Osteoblast (primary cell): Measurements from ENCODE around the gene NBL1. TPM values are rescaled to one million over a fixed set of nuclear protein-coding genes. Genes with fewer than 3 reads are reported as not detected.

Experiments used
- DNase-seq: peaks from one replicate; pipeline ENCODE4 v3.0.0; 2011; ENCODE audit warnings: low spot score, mixed read lengths; ENCODE audit not compliant: insufficient read length; ENCODE audit errors: missing footprints
- H2AFZ ChIP-seq: 2 replicates; pipeline ENCODE4 v1.6.0; 2011; ENCODE audit warnings: mild to moderate bottlenecking, low read length
- H3K27ac ChIP-seq: 2 replicates; pipeline ENCODE4 v1.5.1; 2011; ENCODE audit warnings: mild to moderate bottlenecking, low read depth, low read length, moderate library complexity
- H3K27me3 ChIP-seq: 2 replicates; pipeline ENCODE4 v1.6.0; 2012; ENCODE audit warnings: mild to moderate bottlenecking, control low read depth, inconsistent platforms, low read length, moderate library complexity; ENCODE audit not compliant: insufficient read depth
- H3K36me3 ChIP-seq: 2 replicates; pipeline ENCODE4 v1.5.1; 2011; ENCODE audit warnings: mild to moderate bottlenecking, low read length, control low read depth, moderate library complexity; ENCODE audit not compliant: insufficient read depth
- H3K4me1 ChIP-seq: 2 replicates; pipeline ENCODE4 v1.5.1; 2011; ENCODE audit warnings: mild to moderate bottlenecking, low read length, control low read depth, moderate library complexity; ENCODE audit not compliant: insufficient read depth
- H3K4me2 ChIP-seq: 2 replicates; pipeline ENCODE4 v1.6.0; 2011; ENCODE audit warnings: mild to moderate bottlenecking, low read length; ENCODE audit not compliant: insufficient read depth
- H3K4me3 ChIP-seq: fragments of 200-600 bp; sonication (generic); 3 replicates; pipeline ENCODE4 v1.5.1; 2012; ENCODE audit warnings: mild to moderate bottlenecking, low read length, inconsistent platforms; ENCODE audit not compliant: insufficient read depth
- H3K79me2 ChIP-seq: 2 replicates; pipeline ENCODE4 v1.6.0; 2012; ENCODE audit warnings: mild to moderate bottlenecking, low read length, control low read depth, inconsistent platforms; ENCODE audit not compliant: insufficient read depth
- H3K9me3 ChIP-seq: 2 replicates; pipeline ENCODE4 v1.5.1; 2011; ENCODE audit warnings: low read depth, low read length, control low read depth
- H4K20me1 ChIP-seq: 2 replicates; pipeline ENCODE4 v1.6.0; 2012; ENCODE audit warnings: mild to moderate bottlenecking, low read length, control low read depth; ENCODE audit not compliant: insufficient read depth
- total RNA-seq: library from RNA; depleted of rRNA; stranded (reverse); fragments of >200 nt; gene quantifications from 2 replicates; pipeline ENCODE4 v1.2.3, GENCODE V29; 2012
- TF ChIP-seq, protein P1 (sequence below): IDR thresholded peaks from 2 replicates; pipeline ENCODE4 v1.5.1; 2011; ENCODE audit warnings: mild to moderate bottlenecking, low read depth, low read length, moderate library complexity; ENCODE audit errors: extremely low read depth

The NBL1 gene
- total RNA-seq, 1 donor: 88.7 TPM

DNA sequence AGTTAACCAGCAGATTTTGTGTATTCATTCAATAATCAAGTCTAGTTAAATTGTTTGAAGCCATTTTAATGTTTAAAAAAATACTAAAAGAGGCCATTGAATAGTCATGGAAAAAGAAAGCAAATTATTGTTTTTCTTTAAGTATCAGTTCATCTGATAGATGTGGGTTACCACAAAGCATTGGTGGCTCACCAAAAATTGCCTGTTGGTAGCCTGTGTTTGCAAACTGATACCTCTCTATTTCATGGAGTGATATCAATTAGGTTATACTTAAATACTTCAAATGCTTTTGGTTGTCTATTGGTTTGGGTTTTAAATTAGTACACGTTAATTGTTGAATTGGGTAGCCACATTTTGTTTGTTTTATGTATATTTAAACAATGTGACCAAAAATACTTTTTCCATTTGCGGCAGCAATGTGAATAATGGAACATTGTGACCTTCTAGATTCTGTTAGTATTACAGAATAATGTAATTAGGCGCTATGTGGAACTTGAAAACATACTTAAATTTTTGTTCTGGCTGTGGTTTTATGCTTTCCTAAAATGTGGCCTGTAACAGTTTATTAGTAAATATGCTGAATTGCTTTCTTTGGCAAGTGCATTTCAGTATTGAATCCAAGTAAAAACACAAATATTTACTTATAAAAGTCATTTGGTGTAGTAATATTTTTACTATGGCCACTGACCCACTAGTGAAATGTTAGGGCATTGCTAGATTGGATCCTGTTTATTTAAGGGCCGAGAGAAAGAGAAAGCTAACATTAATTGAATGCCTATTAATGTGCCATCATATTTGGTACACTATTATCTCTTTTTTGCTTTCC is 37.1 kb upstream of the NBL1 start:
- H4K20me1 ChIP-seq: peaks cover 57% of the 10 kb centered on the region
- peak; percentile 34 for DNase-seq
- no peak overlapping the region for H3K27ac ChIP-seq
- no peaks in the 10 kb centered on the region for H3K9me3 ChIP-seq
- no peak overlapping the region for H2AFZ ChIP-seq
- TF ChIP-seq, protein P1, sequence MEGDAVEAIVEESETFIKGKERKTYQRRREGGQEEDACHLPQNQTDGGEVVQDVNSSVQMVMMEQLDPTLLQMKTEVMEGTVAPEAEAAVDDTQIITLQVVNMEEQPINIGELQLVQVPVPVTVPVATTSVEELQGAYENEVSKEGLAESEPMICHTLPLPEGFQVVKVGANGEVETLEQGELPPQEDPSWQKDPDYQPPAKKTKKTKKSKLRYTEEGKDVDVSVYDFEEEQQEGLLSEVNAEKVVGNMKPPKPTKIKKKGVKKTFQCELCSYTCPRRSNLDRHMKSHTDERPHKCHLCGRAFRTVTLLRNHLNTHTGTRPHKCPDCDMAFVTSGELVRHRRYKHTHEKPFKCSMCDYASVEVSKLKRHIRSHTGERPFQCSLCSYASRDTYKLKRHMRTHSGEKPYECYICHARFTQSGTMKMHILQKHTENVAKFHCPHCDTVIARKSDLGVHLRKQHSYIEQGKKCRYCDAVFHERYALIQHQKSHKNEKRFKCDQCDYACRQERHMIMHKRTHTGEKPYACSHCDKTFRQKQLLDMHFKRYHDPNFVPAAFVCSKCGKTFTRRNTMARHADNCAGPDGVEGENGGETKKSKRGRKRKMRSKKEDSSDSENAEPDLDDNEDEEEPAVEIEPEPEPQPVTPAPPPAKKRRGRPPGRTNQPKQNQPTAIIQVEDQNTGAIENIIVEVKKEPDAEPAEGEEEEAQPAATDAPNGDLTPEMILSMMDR: no peak
- H3K4me2 ChIP-seq: peak overlapping the region; percentile 45
- H3K36me3 ChIP-seq: no peaks in the 10 kb centered on the region
- peaks cover 93% of the 10 kb centered on the region for H3K79me2 ChIP-seq
- no peaks in the 10 kb centered on the region for H3K27me3 ChIP-seq
- H3K4me3 ChIP-seq: no peak overlapping the region
- peaks cover 22% of the 10 kb centered on the region for H3K4me1 ChIP-seq

DNA sequence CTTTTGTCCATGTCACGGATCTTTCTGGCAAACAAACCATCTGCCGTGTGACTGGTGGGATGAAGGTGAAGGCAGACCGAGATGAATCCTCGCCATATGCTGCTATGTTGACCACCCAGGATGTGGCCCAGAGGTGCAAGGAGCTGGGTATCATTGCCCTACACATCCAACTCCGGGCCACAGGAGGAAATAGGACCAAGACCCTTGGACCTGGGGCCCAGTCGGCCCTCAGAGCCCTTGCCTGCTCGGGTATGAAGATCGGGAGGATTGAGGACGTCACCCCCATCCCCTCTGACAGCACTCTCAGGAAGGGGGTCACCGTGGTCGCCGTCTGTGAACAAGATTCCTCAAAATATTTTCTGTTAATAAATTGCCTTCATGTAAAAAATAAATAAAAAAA is 35.9 kb upstream of the NBL1 start:
- Histone ChIP-seq H3K36me3 (no peaks in the 10 kb centered on the region), H3K27me3 (no peaks in the 10 kb centered on the region), H3K4me1 (peaks cover 22% of the 10 kb centered on the region), H4K20me1 (peaks cover 54% of the 10 kb centered on the region), H3K27ac (no peak overlapping the region), H3K4me3 (no peak overlapping the region), H3K9me3 (no peaks in the 10 kb centered on the region), H3K79me2 (peaks cover 92% of the 10 kb centered on the region), H2AFZ (no peak overlapping the region), H3K4me2 (no peak overlapping the region)
- TF ChIP-seq, protein P1: no peak
- no peak for DNase-seq

DNA sequence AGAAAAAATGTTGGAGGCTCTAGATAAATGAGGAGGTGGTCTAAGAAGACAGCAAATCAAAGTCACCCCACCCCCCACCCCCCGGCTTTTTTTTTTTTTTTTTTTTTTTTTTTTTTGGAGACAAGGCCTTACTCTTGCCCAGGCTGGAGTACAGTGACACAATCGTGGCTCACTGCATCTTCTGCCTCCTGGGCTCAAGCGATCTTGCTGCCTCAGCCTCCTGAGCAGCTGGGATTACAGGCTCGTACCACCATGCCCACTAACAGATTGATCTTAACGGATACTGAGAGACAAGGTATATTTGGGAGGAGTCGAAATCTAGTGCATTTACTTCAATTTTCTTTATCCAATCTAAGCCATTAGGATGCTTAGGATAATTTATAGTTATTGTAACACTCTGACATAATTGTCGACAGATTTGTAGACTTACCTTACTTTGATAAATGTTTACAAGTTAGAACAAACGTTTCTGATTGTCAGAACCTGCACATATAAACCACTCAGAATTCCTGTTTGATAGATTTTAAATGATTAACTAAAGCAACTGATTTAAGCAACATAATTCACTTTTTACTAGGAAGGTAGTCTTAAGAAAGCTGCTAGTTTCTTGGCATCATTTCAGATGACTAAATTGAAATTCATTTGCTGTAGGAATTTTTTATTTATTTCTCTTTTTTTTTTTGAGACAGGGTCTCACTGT is 33.7 kb upstream of the NBL1 start:
- TF ChIP-seq, protein P1: no peak
- no peak overlapping the region for H3K4me2 ChIP-seq
- H3K9me3 ChIP-seq: no peaks in the 10 kb centered on the region
- H3K4me3 ChIP-seq: no peak overlapping the region
- no peak overlapping the region for H3K27ac ChIP-seq
- no peak overlapping the region for H2AFZ ChIP-seq
- no peaks in the 10 kb centered on the region for H3K27me3 ChIP-seq
- no peaks in the 10 kb centered on the region for H3K36me3 ChIP-seq
- H4K20me1 ChIP-seq: peaks cover 33% of the 10 kb centered on the region
- peaks cover 85% of the 10 kb centered on the region for H3K79me2 ChIP-seq
- H3K4me1 ChIP-seq: peaks cover 22% of the 10 kb centered on the region
- DNase-seq: no peak

DNA sequence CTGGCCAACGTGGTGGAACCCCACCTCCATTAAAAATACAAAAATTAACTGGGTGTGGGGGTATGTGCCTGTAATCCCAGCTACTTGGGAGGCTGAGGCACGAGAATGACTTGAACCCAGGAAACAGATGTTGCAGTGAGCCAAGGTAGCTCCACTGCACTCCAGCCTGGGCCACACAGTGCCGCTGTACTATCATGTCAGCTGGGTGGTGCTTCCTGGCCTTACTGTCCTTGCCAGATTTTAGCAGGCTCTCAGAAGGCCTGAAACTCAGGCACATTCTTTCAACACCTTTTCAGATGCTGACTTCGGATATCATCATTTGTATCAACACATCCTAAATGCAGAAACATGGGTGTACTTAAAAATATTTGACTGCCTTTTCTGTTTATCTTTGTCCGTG is 31.6 kb upstream of the NBL1 start:
- no peak for DNase-seq
- H3K4me3 ChIP-seq: no peak overlapping the region
- peaks cover 14% of the 10 kb centered on the region for H4K20me1 ChIP-seq
- TF ChIP-seq, protein P1: no peak
- peaks cover 78% of the 10 kb centered on the region for H3K79me2 ChIP-seq
- no peak overlapping the region for H2AFZ ChIP-seq
- no peak overlapping the region for H3K4me2 ChIP-seq
- no peak overlapping the region for H3K27ac ChIP-seq
- H3K27me3 ChIP-seq: no peaks in the 10 kb centered on the region
- no peaks in the 10 kb centered on the region for H3K36me3 ChIP-seq
- H3K4me1 ChIP-seq: peaks cover 18% of the 10 kb centered on the region
- H3K9me3 ChIP-seq: no peaks in the 10 kb centered on the region
